Fibroblast of villous mesenchyme (primary cell): ENCODE measurements around the gene HEXA. TPM values are rescaled to one million over a fixed set of nuclear protein-coding genes. Genes with fewer than 3 reads are reported as not detected.
A peak's percentile ranks its signal among the peaks of the same experiment; 100 is the strongest.

Source experiments
- DNase-seq: peaks from one replicate; pipeline ENCODE4 v3.0.0-alpha.2; 2010; ENCODE audit warnings: low read depth
- H3K4me3 ChIP-seq: 2 replicates; pipeline ENCODE4 v1.5.1; 2011; ENCODE audit warnings: low read depth, mild to moderate bottlenecking, low read length
- CTCF ChIP-seq: IDR thresholded peaks from 2 replicates; pipeline ENCODE4 v1.5.1; 2012; ENCODE audit warnings: low read depth, mild to moderate bottlenecking, low read length; ENCODE audit not compliant: insufficient read depth
- total RNA-seq: library from RNA; depleted of rRNA; stranded (reverse); fragments of >200 nt; gene quantifications from 2 replicates; pipeline ENCODE4 v1.2.3, GENCODE V29; 2012

HEXA gene
- total RNA-seq, 1 donor, result 44.9 TPM

DNA sequence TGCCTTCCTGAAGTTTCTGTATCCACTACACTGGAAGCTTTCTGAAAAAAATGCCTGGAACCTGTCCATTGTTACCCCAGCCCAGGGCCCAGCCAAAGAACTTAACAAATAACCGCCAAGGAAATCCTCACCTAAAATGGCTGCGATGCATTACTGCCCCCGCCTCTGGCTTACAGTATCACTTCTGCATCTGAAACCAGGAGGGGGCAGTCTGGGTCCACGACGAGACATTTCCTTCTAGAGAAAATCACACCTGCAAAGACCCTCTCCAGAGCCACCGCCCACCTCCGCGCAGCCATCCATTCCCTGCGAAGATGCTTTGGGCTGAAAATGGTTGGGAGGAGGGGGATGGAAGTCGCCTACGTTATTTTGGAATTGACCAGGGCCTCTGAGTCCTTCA is 33.4 kb downstream of the HEXA start:
- peak; percentile 14 for DNase-seq
- peak; percentile 44 for TF ChIP-seq CTCF

DNA sequence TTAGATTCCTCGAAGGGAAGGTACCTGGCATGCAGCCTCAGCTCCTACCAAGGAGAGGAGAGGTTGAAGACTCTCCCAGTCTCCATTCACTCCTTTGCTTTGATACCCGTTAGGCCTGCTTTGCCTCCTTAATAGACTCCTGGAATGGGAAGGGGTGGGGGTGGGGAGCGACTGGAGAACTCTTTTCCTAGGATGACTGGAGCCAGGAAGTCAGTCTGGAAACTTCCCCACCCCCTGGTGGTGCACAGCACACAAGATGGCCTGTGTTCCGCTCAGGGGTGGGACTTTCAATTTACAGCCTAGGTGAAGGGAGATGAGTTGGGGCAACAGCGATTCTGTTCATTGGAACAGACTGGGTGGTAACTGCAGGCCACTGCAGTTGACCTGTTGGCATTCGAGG is 34.5 kb downstream of the HEXA start:
- peak; percentile 7 for DNase-seq
- H3K4me3 ChIP-seq, result no peak overlapping the region
- peak; percentile 23 for TF ChIP-seq CTCF

More for the DNA sequence above, 33.4 kb downstream of the HEXA start:
- no peak overlapping the region for H3K4me3 ChIP-seq

GRCh38 chr15:72340366-72340765 is 35.4 kb downstream of the HEXA start:
- DNase-seq, result peak; percentile 53
- TF ChIP-seq CTCF, result no peak
- H3K4me3 ChIP-seq, result no peak overlapping the region

DNA sequence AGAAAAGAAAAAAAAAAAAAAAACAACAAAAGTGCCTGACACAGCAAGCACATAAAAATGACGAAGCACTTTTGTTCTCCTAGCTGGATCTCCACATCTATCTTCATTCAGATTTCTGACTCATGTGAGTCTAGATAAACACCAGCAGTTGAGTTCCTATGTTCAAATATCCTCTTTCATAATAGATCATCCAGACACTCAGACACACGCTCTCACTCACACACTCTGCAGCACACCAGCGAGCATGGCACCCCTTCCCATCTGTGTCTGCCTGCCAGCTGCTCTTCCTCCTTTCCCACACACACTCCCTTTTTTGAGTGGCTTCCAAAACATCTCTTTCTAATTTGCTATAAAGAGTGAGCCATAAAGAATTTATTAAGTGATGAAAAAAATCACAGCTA is 36.0 kb downstream of the HEXA start:
- H3K4me3 ChIP-seq, result no peak overlapping the region
- TF ChIP-seq CTCF, result no peak
- DNase-seq, result peak; percentile 94

DNA sequence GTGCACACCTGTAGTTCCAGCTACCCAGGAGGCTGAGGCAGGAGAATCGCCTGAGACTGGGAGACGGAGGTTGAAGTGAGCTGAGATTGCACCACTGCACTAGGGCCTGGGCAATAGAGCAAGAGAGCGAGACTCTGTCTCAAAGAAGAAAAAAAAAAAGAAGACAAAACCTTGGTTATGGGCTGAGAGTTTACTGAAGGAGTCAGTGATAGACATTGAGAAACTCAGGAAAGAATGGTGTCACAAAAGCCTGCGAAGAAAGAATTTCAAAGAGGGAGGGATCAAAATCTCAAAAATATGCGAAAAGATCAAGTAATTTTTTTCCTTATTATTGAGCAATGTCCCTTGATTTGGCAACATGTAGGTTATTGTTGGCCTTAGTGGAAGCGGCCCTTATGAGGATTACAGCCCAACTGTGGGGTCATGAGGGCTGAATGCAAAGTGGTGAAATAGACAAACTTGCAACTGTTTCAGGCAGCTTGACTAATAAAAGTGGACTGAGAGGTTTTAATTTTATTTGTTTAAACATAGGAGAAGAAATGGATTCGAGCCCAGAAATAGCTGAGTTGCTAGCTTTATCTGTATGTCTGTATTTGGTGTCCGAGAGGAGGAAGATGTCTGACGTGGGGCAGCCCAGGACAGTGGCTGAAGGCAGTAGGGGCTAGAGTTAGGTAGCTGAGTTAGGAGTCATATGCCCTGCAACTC is 37.0 kb downstream of the HEXA start:
- no peak for TF ChIP-seq CTCF
- no peak overlapping the region for H3K4me3 ChIP-seq
- DNase-seq, result peak; percentile 97

GRCh38 chr15:72338148-72338547 is 37.7 kb downstream of the HEXA start:
- no peak for TF ChIP-seq CTCF
- no peak overlapping the region for H3K4me3 ChIP-seq
- no peak for DNase-seq

- no peak for TF ChIP-seq CTCF
- DNase-seq, result no peak
- H3K4me3 ChIP-seq, result no peak overlapping the region
Observed at GRCh38 chr15:72334842-72335241, 41.0 kb downstream of the HEXA start.
